ENCODE results near the gene NCAPG.

NCAPG gene

DNA sequence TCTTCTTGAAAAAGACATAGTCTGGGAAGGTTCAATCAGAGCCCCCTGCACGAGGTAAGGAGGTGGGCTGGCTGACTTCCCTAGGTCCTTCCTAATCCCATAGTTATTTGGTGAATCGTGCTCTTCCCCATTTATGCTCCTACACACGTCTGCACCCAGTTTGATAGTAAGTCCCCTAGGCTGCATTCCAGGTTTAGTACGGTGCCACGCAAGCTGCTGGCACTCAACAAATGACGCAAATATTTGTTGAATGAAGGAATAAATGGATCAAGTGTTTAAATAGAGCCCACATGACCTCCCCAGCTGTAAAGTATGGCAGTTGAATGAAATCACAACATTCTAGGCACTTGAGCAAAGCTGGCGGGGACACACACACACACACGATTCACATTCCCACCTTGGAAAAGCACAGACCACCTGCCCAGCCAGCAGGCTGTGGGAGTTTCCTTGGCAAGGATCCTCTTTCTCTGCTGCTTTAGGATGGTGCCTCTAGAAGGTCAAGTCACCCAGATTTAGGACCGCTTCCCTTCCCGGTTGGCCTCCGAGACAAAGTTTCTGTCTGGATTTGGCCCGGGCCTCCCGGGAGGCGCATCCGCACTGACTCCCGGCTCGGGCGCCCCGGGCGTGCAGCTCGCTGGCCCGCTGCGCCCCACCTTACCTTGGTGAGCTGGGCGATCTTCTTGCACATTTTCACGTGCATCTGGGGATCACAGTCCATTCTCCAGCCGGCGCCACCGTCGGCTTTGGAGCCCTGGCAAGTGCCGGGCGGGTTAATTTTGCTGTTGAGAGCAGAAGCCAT lies 30.1 kb upstream of the NCAPG start:
- DNase-seq (ENCODE audit: low read depth) = peak; percentile 61
- H3K4me3 ChIP-seq (ENCODE audit: low read length) = peak overlapping the region; percentile 55
- TF ChIP-seq, protein P1, sequence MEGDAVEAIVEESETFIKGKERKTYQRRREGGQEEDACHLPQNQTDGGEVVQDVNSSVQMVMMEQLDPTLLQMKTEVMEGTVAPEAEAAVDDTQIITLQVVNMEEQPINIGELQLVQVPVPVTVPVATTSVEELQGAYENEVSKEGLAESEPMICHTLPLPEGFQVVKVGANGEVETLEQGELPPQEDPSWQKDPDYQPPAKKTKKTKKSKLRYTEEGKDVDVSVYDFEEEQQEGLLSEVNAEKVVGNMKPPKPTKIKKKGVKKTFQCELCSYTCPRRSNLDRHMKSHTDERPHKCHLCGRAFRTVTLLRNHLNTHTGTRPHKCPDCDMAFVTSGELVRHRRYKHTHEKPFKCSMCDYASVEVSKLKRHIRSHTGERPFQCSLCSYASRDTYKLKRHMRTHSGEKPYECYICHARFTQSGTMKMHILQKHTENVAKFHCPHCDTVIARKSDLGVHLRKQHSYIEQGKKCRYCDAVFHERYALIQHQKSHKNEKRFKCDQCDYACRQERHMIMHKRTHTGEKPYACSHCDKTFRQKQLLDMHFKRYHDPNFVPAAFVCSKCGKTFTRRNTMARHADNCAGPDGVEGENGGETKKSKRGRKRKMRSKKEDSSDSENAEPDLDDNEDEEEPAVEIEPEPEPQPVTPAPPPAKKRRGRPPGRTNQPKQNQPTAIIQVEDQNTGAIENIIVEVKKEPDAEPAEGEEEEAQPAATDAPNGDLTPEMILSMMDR (conservative IDR thresholded peaks at IDR 0.05; ENCODE audit: low read length) = no peak

DNA sequence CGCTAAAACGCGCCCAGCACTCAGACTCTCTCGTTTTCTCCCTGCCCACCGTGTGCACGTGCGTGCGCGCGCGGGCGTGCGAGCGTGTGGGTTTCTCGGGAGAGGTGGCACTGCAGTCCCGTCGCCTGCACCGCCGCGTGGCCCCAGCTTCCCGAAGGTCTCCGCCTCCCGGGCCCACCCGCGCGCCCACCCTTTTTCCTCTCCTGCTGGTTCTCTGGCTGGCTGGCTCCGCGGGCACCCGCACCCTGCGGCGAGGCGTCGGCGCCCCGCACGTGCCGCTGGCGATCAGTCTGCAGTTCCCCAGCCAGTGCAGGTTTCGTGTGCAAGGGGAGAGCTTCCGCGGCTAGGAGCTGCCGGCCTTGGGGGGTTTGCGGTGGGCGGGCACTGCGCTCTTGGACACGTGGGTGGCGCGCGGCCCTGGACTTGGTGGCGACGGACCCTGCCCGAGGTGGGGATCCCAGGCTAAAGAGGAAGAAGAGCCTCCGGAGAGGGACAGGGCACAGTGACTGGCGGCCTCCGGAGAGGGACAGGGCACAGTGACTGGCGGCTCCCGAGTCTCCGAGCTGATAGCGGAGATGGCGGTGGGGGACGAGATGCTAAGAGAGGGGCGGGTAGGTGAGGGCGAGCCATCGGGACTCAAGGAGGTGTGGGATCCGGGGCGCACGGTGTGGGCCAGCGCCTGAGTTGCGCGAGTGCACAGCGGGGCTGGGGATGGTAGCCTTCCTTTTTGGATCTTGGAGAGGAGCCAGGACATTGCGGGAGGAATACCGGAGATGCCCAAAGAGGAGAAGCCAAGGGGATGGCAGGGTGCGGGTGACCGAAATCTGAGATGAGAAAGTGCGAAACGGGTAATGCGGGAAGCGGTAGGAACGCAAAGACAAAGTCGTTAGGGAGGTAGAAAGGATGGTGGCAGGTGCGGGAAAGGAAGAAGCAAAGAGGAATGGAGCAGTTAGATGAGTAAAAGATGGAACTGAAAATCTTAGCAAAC lies 29.2 kb upstream of the NCAPG start, which contains the start of gene FAM184B:
TSS of gene FAM184B (minus strand) at position 322 of the 988 bp plus-strand sequence. CDS start 322 bp downstream, outside the sequence.
- H3K4me3 ChIP-seq (ENCODE audit: low read length) = peak within 1 kb of the TSS; percentile 55
- no peak for DNase-seq (ENCODE audit: low read depth)
- TF ChIP-seq, protein P1 (conservative IDR thresholded peaks at IDR 0.05; ENCODE audit: low read length) = no peak

DNA sequence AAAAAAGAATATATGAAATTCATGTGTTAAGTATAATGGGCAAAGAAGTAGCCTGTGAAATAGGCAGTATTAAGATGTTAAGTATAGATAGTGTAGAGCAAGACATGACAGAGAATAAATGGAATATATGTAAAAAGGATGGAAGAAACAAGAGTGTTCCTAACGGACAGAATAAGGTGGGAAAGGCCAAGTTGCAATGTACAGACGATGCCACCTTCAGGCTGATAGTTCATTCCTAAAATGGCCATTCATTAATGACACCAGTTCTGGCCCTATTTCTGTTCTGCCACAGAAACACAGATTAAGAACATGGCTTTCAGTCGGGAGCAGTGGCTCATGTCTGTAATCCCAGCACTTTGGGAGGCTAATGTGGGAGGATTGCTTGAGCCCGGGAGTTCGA lies 24.9 kb upstream of the NCAPG start:
- DNase-seq (ENCODE audit: low read depth) = no peak
- no peak overlapping the region for H3K4me3 ChIP-seq (ENCODE audit: low read length)
- TF ChIP-seq, protein P1 (conservative IDR thresholded peaks at IDR 0.05; ENCODE audit: low read length) = peak; percentile 11; the same call in 1 of the 2 replicates

DNA sequence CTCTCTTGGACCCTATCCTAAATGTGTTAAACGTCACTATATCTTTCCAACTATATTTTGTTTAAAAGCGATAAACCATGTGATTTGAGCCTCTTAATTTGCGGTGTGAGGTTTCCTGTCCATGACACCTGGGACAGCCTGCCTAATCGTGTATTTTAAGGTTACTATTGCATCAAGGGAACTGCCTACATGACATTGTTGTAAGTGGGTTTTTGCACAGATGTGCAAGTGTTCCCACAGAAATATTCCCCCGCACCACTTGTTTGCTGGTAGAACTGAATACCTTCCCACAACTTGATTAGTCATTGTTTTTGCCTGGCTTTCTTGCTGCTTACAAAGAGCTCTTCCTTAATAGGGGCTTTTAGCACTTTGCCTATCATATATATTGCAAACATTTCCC lies 24.2 kb upstream of the NCAPG start:
- no peak overlapping the region for H3K4me3 ChIP-seq (ENCODE audit: low read length)
- TF ChIP-seq, protein P1 (conservative IDR thresholded peaks at IDR 0.05; ENCODE audit: low read length) = no peak
- DNase-seq (ENCODE audit: low read depth) = no peak

DNA sequence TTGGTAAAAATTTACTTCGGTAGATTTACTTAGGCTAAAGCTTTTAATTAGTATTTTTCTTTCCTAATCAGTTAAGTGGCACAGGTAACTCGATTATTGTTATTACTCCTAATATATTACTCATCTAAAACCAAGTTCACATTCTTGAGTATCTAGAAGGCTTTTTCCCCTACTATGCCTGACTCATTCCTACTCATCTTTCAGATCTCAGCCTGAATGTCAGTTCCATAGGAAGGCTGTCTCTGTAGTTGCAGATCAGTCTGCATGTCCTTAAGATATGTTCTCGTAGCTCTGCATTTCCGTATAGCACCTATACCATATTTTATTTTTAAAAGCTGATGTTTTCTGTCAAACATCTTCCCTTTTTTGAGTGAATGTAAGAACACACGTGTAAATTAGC lies 23.5 kb upstream of the NCAPG start:
- TF ChIP-seq, protein P1 (conservative IDR thresholded peaks at IDR 0.05; ENCODE audit: low read length) = no peak
- H3K4me3 ChIP-seq (ENCODE audit: low read length) = no peak overlapping the region
- no peak for DNase-seq (ENCODE audit: low read depth)

DNA sequence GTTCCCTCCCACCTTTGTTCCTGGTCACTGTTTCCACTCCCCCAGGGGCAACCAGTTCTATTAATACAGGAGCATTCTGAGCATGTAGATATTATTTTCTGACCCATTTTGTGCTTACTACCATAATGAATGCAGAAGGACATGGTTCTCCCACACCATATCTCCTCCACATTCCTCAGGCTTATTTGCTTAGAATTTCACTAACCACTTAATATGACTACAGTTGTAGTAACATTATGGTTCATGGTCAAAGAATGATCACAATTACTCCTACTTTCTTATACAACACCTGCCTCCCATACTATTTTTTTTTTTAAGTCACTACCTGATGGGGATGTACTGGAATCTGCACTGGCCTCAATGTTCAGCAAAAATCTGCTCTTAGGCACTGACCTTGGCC lies 21.8 kb upstream of the NCAPG start:
- DNase-seq (ENCODE audit: low read depth) = no peak
- no peak overlapping the region for H3K4me3 ChIP-seq (ENCODE audit: low read length)
- TF ChIP-seq, protein P1 (conservative IDR thresholded peaks at IDR 0.05; ENCODE audit: low read length) = no peak

Measured in AG10803 (cell line).